NCI-H128 (cell line): Measurements from ENCODE around the gene BGLAP.

Experiments
- DNase-seq: peaks from one replicate; lab custom pipeline; 2025; ENCODE audit not compliant: unreplicated experiment; lab: John Stamatoyannopoulos, UW

BGLAP gene

GRCh38 chr1:156226116-156226538, 15.9 kb upstream of the BGLAP start:
- no peak for DNase-seq

GRCh38 chr1:156226782-156227181, 15.2 kb upstream of the BGLAP start:
- no peak for DNase-seq

- DNase-seq = no peak
These were observed 13.5 kb upstream of the BGLAP start for GRCh38 chr1:156228501-156228900.

GRCh38 chr1:156229809-156230472, 12.0 kb upstream of the BGLAP start:
- DNase-seq = no peak

GRCh38 chr1:156230473-156230837, 11.5 kb upstream of the BGLAP start:
- DNase-seq = no peak

- no peak for DNase-seq
These were observed 9.6 kb upstream of the BGLAP start for GRCh38 chr1:156232201-156232894.

GRCh38 chr1:156233426-156234127, 8.4 kb upstream of the BGLAP start:
- DNase-seq = no peak

- DNase-seq = no peak
These were observed 5.8 kb upstream of the BGLAP start for GRCh38 chr1:156236164-156236563.

GRCh38 chr1:156238248-156238647, 3.7 kb upstream of the BGLAP start:
- no peak for DNase-seq

- DNase-seq = no peak
These were observed 623 bp upstream of the BGLAP start for GRCh38 chr1:156241311-156241811.

GRCh38 chr1:156242738-156243137, 754 bp downstream of the BGLAP start:
- DNase-seq = no peak

GRCh38 chr1:156244126-156244525, 2.1 kb downstream of the BGLAP start:
- no peak for DNase-seq

GRCh38 chr1:156244712-156245111, 2.7 kb downstream of the BGLAP start:
- DNase-seq = no peak

- DNase-seq = no peak
These were observed 3.7 kb downstream of the BGLAP start for GRCh38 chr1:156245451-156246232.

GRCh38 chr1:156246241-156246780, 4.3 kb downstream of the BGLAP start:
- DNase-seq = no peak

- DNase-seq = no peak
These were observed 4.9 kb downstream of the BGLAP start for GRCh38 chr1:156246781-156247459.

- DNase-seq = no peak
These were observed 5.7 kb downstream of the BGLAP start, which contains the start of gene PAQR6 for GRCh38 chr1:156247460-156248322. Gene PAQR6, minus strand, starts transcription at chr1:156248056. Its CDS starts 1,325 bp downstream, at chr1:156246731.

GRCh38 chr1:156248323-156248683, 6.3 kb downstream of the BGLAP start:
- DNase-seq = no peak

GRCh38 chr1:156249593-156249992, 7.6 kb downstream of the BGLAP start:
- DNase-seq = no peak
